Stimulated activated naive CD8-positive, alpha-beta T cell treated with anti-CD3 and anti-CD28 coated beads, Interleukin-15, amount 100 ng/mL, for 72 hours (primary cell): ENCODE results near the gene PLEKHA7.
"Not testable (repeated sequence)": the region's sequence is repeated elsewhere in the genome, so short reads cannot be mapped to it uniquely, and the experiment has no call there.

Source experiments
- ATAC-seq: fragments of 150-1000 bp; cut with Tn5 transposase; 2 replicates; pipeline ENCODE4 v1.10.0; 2021; ENCODE audit warnings: mild to moderate bottlenecking, moderate library complexity
- DNase-seq, 2 donors: peaks; one replicate each; pipeline ENCODE4 v3.0.0; 2021 to 2022
- H3K27ac Mint-ChIP-seq, 2 donors: one replicate each; pipeline ENCODE4 v1.8.0; 2022; ENCODE audit warnings: mild to moderate bottlenecking in 2 of 2, mixed read lengths in 2 of 2, moderate library complexity in 2 of 2
- H3K27me3 Mint-ChIP-seq: one replicate; pipeline ENCODE4 v1.8.0; 2022; ENCODE audit warnings: mixed read lengths
- H3K4me1 Mint-ChIP-seq: one replicate; pipeline ENCODE4 v1.8.0; 2022; ENCODE audit warnings: mild to moderate bottlenecking, mixed read lengths
- H3K4me3 Mint-ChIP-seq, 2 donors: one replicate each; pipeline ENCODE4 v1.8.0; 2022; ENCODE audit warnings: mild to moderate bottlenecking in 2 of 2, mixed read lengths in 2 of 2, moderate library complexity in 1 of 2
- H3K9me3 Mint-ChIP-seq, 2 donors: one replicate each; pipeline ENCODE4 v1.8.0; 2022; ENCODE audit warnings: mixed read lengths in 2 of 2

The PLEKHA7 gene

DNA sequence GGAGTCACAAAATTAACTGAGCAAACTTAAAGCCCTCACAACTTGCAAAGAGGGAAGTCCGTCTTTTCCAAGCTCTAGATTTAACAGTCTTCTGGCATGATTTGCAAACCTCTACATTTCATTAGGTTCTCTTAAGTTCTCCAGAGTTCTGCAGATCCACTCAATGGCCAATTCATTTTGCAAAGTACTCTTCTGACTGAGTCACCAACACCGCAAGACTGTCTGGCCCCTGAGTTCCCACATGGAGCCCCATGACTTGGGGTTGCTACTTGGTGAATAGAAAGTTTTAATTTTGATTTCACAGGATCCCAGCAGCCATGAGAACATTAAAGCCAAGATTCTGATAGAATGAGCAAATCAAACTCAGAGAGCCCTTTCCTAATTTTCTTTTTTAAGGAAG is 134.5 kb downstream of the PLEKHA7 start:
- H3K27me3 Mint-ChIP-seq = peaks cover 57% of the 10 kb centered on the region
- peaks cover 11% of the 10 kb centered on the region for H3K4me1 Mint-ChIP-seq
- H3K4me3 Mint-ChIP-seq = no peak overlapping the region
- DNase-seq = no peak
- no peaks in the 10 kb centered on the region for H3K9me3 Mint-ChIP-seq
- no peak overlapping the region for H3K27ac Mint-ChIP-seq
- ATAC-seq = no peak

DNA sequence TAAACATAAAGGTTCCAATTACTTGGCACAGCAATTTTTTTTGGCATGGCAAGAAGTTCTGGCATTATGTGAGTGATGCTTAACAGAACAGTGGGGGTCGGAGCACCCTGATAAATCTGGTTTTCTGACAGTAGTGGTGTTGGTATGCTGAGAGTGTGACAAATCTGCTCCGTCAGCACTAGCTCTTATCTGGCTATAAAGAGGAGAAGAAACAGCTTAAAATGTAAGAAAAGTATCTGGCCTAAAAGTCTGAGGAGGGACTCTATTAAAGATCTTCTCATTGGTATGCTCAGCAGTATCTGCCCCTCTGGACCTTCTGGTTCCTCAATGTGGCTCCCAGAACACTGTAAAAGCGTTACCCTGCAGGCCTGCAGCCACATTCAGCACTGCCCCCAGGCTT is 137.4 kb downstream of the PLEKHA7 start:
- DNase-seq = no peak
- no peaks in the 10 kb centered on the region for H3K9me3 Mint-ChIP-seq
- no peak overlapping the region for H3K4me3 Mint-ChIP-seq
- H3K27ac Mint-ChIP-seq = no peak overlapping the region
- peaks cover 42% of the 10 kb centered on the region for H3K27me3 Mint-ChIP-seq
- no peak for ATAC-seq
- H3K4me1 Mint-ChIP-seq = peaks cover 6% of the 10 kb centered on the region

DNA sequence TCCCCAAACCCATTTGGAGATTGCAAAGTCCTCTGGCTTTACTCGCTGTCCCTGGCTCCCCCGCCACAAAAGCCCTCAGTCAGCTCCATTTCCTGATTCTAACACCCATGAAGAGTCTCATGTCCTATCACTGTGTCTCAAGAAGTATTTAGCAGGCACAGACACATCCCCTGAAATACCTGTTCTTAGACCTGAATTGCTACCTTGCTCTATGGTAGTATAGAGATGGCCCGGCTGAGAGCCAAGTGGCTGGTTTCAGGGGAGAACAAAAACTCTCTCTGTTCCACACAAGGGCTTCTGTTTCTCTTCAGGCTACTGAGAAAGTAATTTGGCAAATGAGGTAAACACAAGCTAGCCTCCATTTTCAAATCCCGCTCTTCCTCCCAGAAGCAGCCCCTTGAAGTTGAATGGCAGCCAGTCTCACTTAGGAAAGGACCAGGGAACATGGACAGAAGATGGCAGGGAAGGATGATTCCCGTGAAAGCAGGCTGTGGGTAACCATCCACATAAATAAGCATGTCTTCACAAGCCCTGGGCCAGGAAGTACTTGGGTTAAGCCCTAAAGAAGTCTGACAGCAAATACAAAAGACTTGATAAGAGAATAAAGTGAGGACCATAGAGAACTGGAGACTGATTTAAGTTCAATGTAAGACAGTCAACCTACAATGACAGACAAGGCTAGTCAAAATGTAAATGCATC is 138.0 kb downstream of the PLEKHA7 start:
- no peak for DNase-seq
- no peak overlapping the region for H3K4me3 Mint-ChIP-seq
- peaks cover 36% of the 10 kb centered on the region for H3K27me3 Mint-ChIP-seq
- H3K4me1 Mint-ChIP-seq = peaks cover 6% of the 10 kb centered on the region
- no peak overlapping the region for H3K27ac Mint-ChIP-seq
- no peak for ATAC-seq
- no peaks in the 10 kb centered on the region for H3K9me3 Mint-ChIP-seq

DNA sequence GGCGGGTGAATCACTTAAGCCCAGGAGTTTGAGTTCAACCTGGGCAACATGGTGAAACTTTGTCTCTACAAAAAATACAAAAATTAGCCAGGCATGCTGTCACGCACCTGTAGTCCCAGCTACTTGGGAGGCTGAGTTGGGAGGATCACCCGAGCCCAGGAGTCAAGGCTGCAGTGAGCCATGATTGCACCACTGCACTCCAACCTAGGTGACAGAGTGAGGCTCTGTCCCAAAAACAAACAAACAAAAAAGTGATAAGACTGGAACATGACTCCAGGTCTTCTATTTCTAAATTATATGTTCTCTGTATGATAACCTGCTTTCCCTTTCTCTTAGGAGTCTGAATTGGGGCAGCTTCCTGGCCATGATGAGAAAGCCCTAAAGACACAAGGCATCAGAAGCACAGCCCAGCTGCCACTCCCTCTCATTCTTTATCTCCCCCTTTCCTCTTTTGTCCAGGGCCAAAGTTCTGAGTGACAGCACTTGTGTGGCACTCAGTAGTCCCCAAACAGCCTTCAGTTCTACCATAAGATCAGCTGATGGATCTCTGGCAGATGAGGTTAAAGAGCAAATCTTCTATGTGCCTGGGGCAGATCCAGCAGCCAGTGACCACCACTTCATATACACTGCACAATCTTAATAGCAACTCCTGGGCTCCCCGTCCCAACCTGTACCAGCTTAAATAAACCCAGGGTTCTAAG is 139.8 kb downstream of the PLEKHA7 start:
- Mint-ChIP-seq H3K27ac (no peak overlapping the region), H3K27me3 (peaks cover 31% of the 10 kb centered on the region), H3K4me1 (peaks cover 7% of the 10 kb centered on the region), H3K9me3 (no peaks in the 10 kb centered on the region), H3K4me3 (no peak overlapping the region)
- ATAC-seq (no peak), DNase-seq (no peak)

DNA sequence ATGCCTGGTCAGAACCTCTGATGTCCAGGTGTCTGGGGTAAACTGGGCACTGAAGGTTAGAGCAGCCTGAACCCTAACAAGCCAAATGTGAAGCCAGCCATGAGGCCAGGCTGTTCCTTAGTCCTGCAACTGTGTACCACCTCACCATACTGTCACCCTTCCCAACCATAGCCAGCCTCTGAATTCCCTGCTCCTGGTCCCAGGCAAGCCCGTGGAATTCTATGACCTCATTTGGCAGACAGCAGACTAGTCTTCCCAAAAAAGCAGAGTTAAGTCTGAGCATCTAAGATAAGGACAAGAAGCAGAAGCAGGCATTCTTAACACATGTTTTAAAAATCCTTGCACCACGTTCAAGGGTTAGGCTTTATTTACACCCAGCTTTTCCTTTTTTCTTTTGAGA is 140.9 kb downstream of the PLEKHA7 start:
- Mint-ChIP-seq H3K4me1 (peaks cover 7% of the 10 kb centered on the region), H3K4me3 (no peak overlapping the region), H3K9me3 (no peaks in the 10 kb centered on the region), H3K27me3 (peaks cover 31% of the 10 kb centered on the region), H3K27ac (no peak overlapping the region)
- DNase-seq = no peak
- ATAC-seq = no peak

DNA sequence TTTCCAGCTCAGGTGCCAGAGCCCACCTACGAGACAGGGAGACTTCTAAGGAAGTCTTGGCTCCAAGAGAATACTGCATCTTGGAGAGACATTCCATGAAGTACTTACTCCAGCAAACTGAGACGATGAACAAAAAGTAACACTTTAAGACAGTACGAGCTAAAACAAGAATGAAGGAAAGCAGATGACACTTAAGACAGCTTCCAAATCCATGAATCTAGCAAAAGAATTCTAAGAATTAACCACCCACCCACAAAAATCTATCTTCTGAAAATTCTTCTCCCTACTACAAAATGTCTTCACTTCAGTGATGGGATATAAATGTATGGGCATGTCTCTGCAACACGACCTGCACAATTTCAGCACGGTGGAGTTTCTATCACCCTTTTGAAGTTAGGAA is 142.8 kb downstream of the PLEKHA7 start:
- Mint-ChIP-seq H3K4me1 (peaks cover 7% of the 10 kb centered on the region), H3K9me3 (no peaks in the 10 kb centered on the region), H3K27ac (no peak overlapping the region), H3K27me3 (peaks cover 19% of the 10 kb centered on the region), H3K4me3 (no peak overlapping the region)
- DNase-seq = no peak
- no peak for ATAC-seq

DNA sequence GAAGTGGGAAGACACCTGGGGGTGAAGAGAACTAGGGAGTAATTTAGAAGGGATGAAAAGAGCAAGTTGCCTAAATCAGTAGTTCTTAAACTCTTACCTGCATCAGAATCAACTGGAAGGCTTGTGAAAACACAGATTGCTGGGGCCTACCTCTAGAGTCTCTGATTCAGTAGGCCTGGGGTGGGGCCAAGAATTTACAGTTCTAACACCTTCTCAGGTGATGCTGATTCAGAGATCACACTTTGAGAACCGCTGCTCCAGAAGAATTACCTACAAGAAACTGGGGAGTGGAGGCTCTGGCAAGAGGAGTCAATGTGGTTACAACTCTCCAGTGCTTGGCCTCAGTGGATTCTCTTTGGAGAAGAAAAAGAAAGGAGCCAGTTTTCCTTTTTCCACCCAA is 147.1 kb downstream of the PLEKHA7 start:
- peaks cover 7 to 8% of the 10 kb centered on the region in 2 donors for H3K9me3 Mint-ChIP-seq
- ATAC-seq (no peak), DNase-seq (no peak)
- H3K4me1 Mint-ChIP-seq = peaks cover 29% of the 10 kb centered on the region
- H3K27me3 Mint-ChIP-seq = no peaks in the 10 kb centered on the region
- H3K27ac Mint-ChIP-seq = no peak overlapping the region
- H3K4me3 Mint-ChIP-seq = no peak overlapping the region

DNA sequence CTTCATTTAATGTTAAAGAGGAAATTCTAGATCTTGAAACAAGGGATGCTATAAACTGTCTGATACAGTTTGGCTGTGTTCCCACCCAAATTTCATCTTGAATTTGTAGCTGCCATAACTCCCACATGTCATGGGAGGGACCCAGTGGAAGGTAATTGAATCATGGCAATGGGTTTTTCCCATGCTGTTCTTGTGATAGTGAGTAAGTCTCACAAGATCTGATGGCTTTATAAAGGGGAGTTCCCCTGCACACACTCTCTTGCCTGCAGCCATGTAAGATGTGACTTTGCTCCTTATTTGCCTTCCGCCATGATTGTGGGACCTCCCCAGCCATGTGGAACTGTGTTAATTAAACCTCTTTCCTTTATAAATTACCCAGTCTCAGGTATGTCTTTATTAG is 149.8 kb downstream of the PLEKHA7 start:
- DNase-seq = peak; percentile 2 to 15
- Mint-ChIP-seq H3K4me1 (peaks cover 22% of the 10 kb centered on the region), H3K27ac (peak overlapping the region in 1 of 2 donors; percentile 15), H3K27me3 (peaks cover 11% of the 10 kb centered on the region)
- H3K4me3 Mint-ChIP-seq, H3K9me3 Mint-ChIP-seq, ATAC-seq: not testable (repeated sequence)

DNA sequence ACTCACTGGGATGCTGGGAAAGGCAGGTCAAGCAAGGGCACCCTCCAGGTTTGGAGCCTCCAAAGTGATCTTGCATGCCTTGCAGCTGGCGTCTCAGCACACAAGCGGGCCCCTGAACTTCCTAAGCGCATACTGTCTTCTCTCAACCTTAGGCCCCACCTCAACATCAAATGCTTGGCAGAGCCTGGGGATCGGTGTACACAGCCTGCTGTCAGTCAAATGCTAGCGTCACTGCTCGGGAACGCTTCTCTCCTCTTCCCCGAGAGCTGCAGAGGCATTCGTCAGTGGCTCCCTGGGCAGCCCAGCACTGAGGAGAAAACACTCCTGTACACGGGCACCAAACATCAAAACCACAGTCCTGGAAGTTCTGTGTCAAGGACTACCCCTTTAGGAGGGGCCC is 150.8 kb downstream of the PLEKHA7 start:
- Mint-ChIP-seq H3K27me3 (peaks cover 12% of the 10 kb centered on the region), H3K27ac (no peak overlapping the region), H3K4me3 (no peak overlapping the region), H3K4me1 (peaks cover 22% of the 10 kb centered on the region), H3K9me3 (peaks cover 7 to 8% of the 10 kb centered on the region in 2 donors)
- ATAC-seq (no peak), DNase-seq (no peak)

DNA sequence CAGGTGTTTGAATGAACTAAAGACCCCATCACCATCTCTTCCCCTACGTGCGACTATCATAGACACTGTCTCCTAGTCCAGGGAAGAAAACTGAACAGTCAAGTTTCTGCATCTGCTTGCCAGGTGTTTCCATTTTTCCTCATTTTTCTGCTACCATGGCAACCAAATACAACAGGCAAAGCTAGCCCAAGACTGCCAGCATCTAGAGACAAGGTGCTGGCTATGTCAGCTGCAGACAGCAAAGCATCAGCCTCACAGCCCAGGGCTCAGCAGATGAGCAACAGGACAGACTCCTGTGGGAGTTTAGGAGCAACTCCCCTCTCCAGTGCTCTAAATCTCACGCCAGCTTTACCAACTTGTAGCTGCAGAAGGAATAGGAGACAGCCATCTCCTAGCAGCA is 151.5 kb downstream of the PLEKHA7 start:
- H3K27me3 Mint-ChIP-seq = peaks cover 12% of the 10 kb centered on the region
- H3K27ac Mint-ChIP-seq = no peak overlapping the region
- H3K4me3 Mint-ChIP-seq = no peak overlapping the region
- H3K9me3 Mint-ChIP-seq = peaks cover 7 to 8% of the 10 kb centered on the region in 2 donors
- DNase-seq = no peak
- peaks cover 22% of the 10 kb centered on the region for H3K4me1 Mint-ChIP-seq
- ATAC-seq = no peak

DNA sequence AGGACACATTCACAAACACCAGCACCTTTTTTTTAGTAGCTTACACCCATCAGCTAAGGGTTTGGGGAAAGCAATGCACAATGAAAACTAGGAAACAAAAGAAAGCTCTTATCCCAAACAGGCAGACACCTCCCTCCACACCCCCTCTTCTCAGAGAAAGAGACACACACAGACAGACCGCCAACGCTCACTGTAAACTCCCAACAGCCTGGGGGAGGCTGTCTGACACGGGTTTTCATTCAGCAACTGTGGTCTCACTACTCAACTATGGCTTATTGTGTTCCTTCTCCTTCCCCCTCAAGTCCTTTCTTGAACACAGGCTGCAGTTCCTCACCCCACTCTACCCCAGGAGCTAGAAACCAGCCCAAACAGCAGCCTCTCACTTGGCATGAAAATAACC is 152.4 kb downstream of the PLEKHA7 start:
- Mint-ChIP-seq H3K4me1 (peaks cover 22% of the 10 kb centered on the region), H3K4me3 (no peak overlapping the region), H3K9me3 (peaks cover 7 to 8% of the 10 kb centered on the region in 2 donors), H3K27ac (no peak overlapping the region), H3K27me3 (peaks cover 12% of the 10 kb centered on the region)
- DNase-seq (no peak), ATAC-seq (no peak)

DNA sequence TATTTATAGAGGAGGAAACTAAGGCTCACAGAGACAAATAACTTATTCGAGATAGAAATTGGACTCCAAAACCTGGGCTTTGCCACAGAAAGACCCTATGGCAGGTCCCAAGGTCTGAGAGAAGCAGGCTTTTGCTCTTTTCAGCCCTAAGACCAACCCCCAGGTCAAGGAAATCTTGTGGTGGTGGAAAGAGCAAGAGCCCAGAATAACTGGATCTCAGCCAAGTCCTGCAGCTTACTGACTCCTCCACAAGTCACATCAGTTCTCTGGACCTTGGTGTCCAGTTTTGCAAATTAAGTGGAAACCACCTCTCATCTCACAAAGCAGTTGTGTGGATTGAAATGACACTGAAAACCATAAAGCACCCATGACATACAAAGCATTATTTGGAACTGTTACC is 153.6 kb downstream of the PLEKHA7 start:
- Mint-ChIP-seq H3K4me1 (peaks cover 22% of the 10 kb centered on the region), H3K4me3 (no peak overlapping the region), H3K27ac (no peak overlapping the region), H3K9me3 (peaks cover 7 to 8% of the 10 kb centered on the region in 2 donors), H3K27me3 (peaks cover 12% of the 10 kb centered on the region)
- DNase-seq = no peak
- no peak for ATAC-seq

DNA sequence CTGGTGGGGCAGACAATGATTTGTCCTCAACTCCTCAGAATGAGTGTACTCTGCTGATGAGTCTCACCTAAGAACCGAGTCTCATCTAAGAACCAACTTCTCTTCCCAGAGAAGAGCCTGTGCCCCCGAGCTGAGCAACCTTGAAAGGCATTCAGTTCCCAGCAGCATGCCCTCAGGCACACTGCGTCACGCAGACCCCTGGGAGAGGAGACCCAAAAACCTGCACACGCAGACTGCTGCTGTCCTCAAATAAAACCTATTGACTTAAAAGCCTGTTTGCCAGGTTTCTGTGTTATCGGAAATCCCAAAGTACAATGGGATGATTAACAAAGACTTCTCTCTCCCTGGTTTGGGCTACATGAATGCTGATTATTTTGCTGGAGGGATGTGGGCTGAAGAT is 154.6 kb downstream of the PLEKHA7 start:
- ATAC-seq = no peak
- no peak overlapping the region for H3K4me3 Mint-ChIP-seq
- H3K4me1 Mint-ChIP-seq = peaks cover 17% of the 10 kb centered on the region
- H3K9me3 Mint-ChIP-seq = peaks cover 1 to 2% of the 10 kb centered on the region in 2 donors
- H3K27me3 Mint-ChIP-seq = peaks cover 12% of the 10 kb centered on the region
- H3K27ac Mint-ChIP-seq = no peak overlapping the region
- DNase-seq = no peak

DNA sequence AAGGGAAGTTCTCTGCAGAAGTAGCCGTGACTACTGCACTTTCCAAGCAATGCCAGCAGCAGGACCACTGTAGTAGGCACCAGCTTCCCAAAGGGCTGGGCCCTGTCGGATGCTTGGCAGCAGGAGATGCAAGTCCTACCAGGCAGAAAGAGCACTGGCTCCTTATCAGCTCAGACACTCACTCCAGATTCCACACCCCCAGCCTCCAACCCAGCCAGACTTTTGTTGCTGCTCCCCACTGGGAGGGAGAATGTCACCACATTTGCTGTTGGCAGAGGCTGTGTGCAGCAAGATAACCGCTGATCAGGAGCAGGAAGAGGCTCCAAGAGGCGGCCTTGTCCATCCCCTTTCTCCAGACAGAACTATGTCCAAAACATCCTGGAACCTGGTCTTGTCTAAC is 157.0 kb downstream of the PLEKHA7 start:
- ATAC-seq (no peak), DNase-seq (no peak)
- H3K4me1 Mint-ChIP-seq = peaks cover under 1% of the 10 kb centered on the region
- no peaks in the 10 kb centered on the region for H3K9me3 Mint-ChIP-seq
- no peak overlapping the region for H3K4me3 Mint-ChIP-seq
- peaks cover 12% of the 10 kb centered on the region for H3K27me3 Mint-ChIP-seq
- H3K27ac Mint-ChIP-seq = no peak overlapping the region

DNA sequence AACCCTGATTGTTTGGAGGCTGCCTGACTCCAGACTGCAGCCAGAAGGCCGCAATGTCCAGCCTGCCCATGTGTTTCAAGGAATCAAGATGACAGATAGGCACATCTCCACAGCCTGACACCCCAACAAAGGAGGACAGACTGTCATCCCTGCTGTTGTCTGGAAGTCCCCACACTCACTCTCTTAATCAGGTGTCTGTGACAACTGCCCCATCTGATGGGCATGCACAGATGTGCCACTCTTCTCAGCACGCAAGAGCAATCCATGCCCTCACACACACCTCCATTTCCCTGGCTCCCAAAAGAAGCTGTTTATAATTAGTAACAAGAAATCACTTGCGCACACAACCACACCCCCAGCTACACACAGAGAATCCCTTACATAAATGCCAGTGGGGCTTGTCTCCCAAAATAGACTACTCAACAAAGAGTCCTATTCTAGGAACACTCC is 158.2 kb downstream of the PLEKHA7 start:
- Mint-ChIP-seq H3K4me3 (no peak overlapping the region), H3K27ac (no peak overlapping the region), H3K9me3 (no peaks in the 10 kb centered on the region)

DNA sequence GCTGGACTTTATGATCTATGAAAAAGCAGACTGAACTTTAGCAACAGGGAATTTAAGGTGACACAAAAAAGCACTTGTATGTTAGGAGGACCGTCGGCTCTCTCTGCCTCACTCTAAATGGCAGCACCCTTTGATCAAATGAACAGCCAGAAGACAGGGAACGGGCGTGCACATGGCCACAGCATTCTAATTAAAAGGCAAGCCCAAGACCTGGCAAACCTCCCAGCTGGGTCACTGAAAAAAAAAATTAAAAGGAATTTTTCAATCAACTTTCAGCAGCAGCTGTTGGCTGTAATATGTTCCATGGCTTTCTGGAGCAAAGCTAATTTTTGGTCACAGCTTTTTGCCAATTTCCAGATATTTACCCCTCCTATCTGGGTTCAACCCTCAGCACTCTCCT is 159.2 kb downstream of the PLEKHA7 start:
- H3K9me3 Mint-ChIP-seq = no peaks in the 10 kb centered on the region
- ATAC-seq (no peak), DNase-seq (no peak)
- no peaks in the 10 kb centered on the region for H3K4me1 Mint-ChIP-seq
- no peak overlapping the region for H3K4me3 Mint-ChIP-seq
- H3K27me3 Mint-ChIP-seq = peaks cover 6% of the 10 kb centered on the region
- no peak overlapping the region for H3K27ac Mint-ChIP-seq

More for the DNA sequence above, 158.2 kb downstream of the PLEKHA7 start:
- DNase-seq (no peak), ATAC-seq (no peak)
- Mint-ChIP-seq H3K27me3 (peaks cover 12% of the 10 kb centered on the region), H3K4me1 (no peaks in the 10 kb centered on the region)
